Body of pancreas (tissue), 4 donors: ENCODE results near the gene RBM26. TPM values are rescaled to one million over a fixed set of nuclear protein-coding genes. Genes with fewer than 3 reads are reported as not detected.

Experiments
- ATAC-seq: fragments of 150-250 bp; one replicate; pipeline ENCODE4 v1.9.1; 2016
- DNase-seq, 4 donors: peaks; one replicate each; pipeline ENCODE4 v3.0.0-alpha.2; 2019
- H3K27ac ChIP-seq, 4 donors: fragments of 200-600 bp; sonication (generic); 1 replicate in 3 of 4; 2 replicates in 1 of 4; pipeline versions ENCODE4 v1.5.1 to v1.6.1; 2016 to 2019; ENCODE audit warnings: mild to moderate bottlenecking in 1 of 4, mixed read lengths in 1 of 4, moderate library complexity in 1 of 4
- H3K27me3 ChIP-seq, 2 donors: fragments of 200-600 bp; sonication (generic); one replicate each; pipeline ENCODE4 v1.6.0; 2016; ENCODE audit warnings: mild to moderate bottlenecking in 1 of 2
- H3K36me3 ChIP-seq, 2 donors: fragments of 200-600 bp; sonication (generic); replicated peaks in 1 of 2; 2 replicates each; pipeline ENCODE4 v1.5.1; 2016; ENCODE audit warnings: low read depth in 2 of 2; ENCODE audit not compliant: insufficient read depth in 1 of 2
- H3K4me1 ChIP-seq: fragments of 200-600 bp; sonication (generic); one replicate; pipeline ENCODE4 v1.6.0; 2016
- H3K4me3 ChIP-seq, 2 donors: fragments of 200-600 bp; sonication (generic); 1 replicate in 1 of 2; 2 replicates in 1 of 2; pipeline ENCODE4 v1.5.1; 2016 to 2019
- H3K9me3 ChIP-seq, 3 donors: fragments of 200-600 bp; sonication (generic); 1 replicate in 2 of 3; 2 replicates in 1 of 3; pipeline ENCODE4 v1.5.1; 2016
- POLR2A ChIP-seq, 3 donors: fragments of 450-650 bp; IDR thresholded peaks; one replicate each; pipeline ENCODE4 v1.6.1; 2016; ENCODE audit warnings: antibody characterized with exemption in 3 of 3, mild to moderate bottlenecking in 2 of 3
- WGBS, 2 donors: methylation state at CpG; one replicate each; pipeline ENCODE4 v1.1.5; 2017; 5-methylcytosine and 5-hydroxymethylcytosine counted together
- intact Hi-C: fragments of 100-400 bp; cut with DNase I; formaldehyde crosslinking; loops from one replicate; pipeline ENCODE4 v1.15.1; 2023
- total RNA-seq, 2 donors: library from RNA; depleted of rRNA; stranded (reverse); fragments of >200 nt; gene quantifications; one replicate each; pipeline ENCODE4 v1.1.0, GENCODE V29; 2016
- TF ChIP-seq, protein P1 (sequence below), 7 experiments: fragments of 450-650 bp in 4 of 7; fragments of 200-600 bp in 3 of 7; sonication (generic) in 3 of 7; IDR thresholded peaks; one replicate each; pipeline ENCODE4 v1.5.1; 2016 to 2019; ENCODE audit warnings: antibody characterized with exemption in 7 of 7

The RBM26 gene
- total RNA-seq = 10 to 100 TPM; 32.3 to 38.1 TPM

DNA sequence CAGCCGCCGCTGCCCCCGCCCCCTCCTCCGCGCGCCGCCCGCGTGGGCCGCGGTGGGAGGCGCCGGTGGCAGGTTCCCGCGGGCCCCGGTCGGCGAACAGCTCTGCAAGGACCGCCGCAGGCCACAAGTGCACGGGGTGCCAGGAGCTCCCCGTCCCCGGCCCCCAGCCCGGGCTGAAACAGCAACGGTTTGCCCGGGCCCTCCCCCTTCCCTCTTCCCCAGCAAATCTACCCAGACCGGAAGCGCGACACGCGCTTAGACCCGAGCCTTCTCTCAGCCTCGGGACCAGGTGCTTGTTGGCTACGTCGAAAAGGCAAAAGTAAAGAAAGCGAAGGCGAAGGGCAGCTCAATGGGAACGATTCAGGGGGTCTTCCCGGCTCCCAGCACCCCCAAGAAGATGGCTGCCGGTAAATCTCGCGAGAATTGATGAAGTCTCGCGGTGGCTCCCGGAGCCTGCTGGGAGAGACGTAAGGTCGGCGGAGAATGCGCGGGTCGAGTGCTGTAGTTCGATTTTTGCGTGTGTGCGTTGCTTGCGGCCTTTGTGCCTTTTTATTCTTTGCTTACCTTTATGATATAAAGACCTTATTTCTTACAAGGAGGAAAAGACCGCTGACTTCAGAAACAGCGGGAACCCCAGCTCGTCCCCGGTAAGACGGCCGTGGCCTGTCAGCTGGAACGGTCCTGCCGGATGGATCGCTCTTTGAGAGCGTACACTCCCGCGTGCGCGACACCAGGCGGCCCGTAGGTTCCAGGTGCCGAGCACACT, at the start of gene RBM26:
Gene RBM26 (minus strand): TSS at position 425 of the 766 bp plus-strand sequence. CDS start 481 bp downstream, outside the sequence.
- Histone ChIP-seq H3K27ac (peak within 1 kb of the TSS; percentile 90 to 94 (median 92)), H3K4me3 (peak within 1 kb of the TSS; percentile 75 to 92), H3K27me3 (no peaks in the 10 kb centered on the region), H3K4me1 (peaks cover 57% of the 10 kb centered on the region), H3K9me3 (no peaks in the 10 kb centered on the region), H3K36me3 (no peaks in the 10 kb centered on the region)
- intact Hi-C loops = no loop called here
- DNase-seq = peak; percentile 93 to 94 (median 94)
- whole genome bisulfite sequencing, 2 donors = 1% methylated on average over 46 to 72 of the region's 72 CpGs
- peak; percentile 94 for ATAC-seq
- TF ChIP-seq, protein P1, sequence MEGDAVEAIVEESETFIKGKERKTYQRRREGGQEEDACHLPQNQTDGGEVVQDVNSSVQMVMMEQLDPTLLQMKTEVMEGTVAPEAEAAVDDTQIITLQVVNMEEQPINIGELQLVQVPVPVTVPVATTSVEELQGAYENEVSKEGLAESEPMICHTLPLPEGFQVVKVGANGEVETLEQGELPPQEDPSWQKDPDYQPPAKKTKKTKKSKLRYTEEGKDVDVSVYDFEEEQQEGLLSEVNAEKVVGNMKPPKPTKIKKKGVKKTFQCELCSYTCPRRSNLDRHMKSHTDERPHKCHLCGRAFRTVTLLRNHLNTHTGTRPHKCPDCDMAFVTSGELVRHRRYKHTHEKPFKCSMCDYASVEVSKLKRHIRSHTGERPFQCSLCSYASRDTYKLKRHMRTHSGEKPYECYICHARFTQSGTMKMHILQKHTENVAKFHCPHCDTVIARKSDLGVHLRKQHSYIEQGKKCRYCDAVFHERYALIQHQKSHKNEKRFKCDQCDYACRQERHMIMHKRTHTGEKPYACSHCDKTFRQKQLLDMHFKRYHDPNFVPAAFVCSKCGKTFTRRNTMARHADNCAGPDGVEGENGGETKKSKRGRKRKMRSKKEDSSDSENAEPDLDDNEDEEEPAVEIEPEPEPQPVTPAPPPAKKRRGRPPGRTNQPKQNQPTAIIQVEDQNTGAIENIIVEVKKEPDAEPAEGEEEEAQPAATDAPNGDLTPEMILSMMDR (IDR thresholded peaks at IDR 0.05) = peak in 4 of 7 experiments; percentile 19 to 48 (median 37)
- TF ChIP-seq POLR2A (IDR thresholded peaks at IDR 0.05) = peak; percentile 34 to 84 (median 82)

- Histone ChIP-seq H3K4me1 (no peaks in the 10 kb centered on the region), H3K27me3 (no peaks in the 10 kb centered on the region), H3K36me3 (no peaks in the 10 kb centered on the region), H3K9me3 (no peaks in the 10 kb centered on the region), H3K4me3 (no peak overlapping the region), H3K27ac (no peak overlapping the region)
- intact Hi-C loops = no loop called here
- ATAC-seq (no peak), DNase-seq (no peak)
- 91% methylated on average over 7 of the region's 7 CpGs for WGBS, 2 donors
- TF ChIP-seq POLR2A (IDR thresholded peaks at IDR 0.05) = no peak
- TF ChIP-seq, protein P1 (IDR thresholded peaks at IDR 0.05) = no peak
These were observed 49.3 kb upstream of the RBM26 start for GRCh38 chr13:79455331-79455730.

- no peak for ATAC-seq
- intact Hi-C loops = no loop called here
- DNase-seq = no peak
- no peak overlapping the region for H3K4me3 ChIP-seq
- 56 to 65% methylated on average over 3 of the region's 3 CpGs for WGBS, 2 donors
- no peaks in the 10 kb centered on the region for H3K27me3 ChIP-seq
- H3K27ac ChIP-seq = no peak overlapping the region
- no peaks in the 10 kb centered on the region for H3K36me3 ChIP-seq
- H3K9me3 ChIP-seq = no peaks in the 10 kb centered on the region
- TF ChIP-seq POLR2A (IDR thresholded peaks at IDR 0.05) = no peak
- TF ChIP-seq, protein P1 (IDR thresholded peaks at IDR 0.05) = no peak
- no peaks in the 10 kb centered on the region for H3K4me1 ChIP-seq
These were observed 46.3 kb upstream of the RBM26 start for GRCh38 chr13:79452239-79452913.

GRCh38 chr13:79451500-79451962, 45.5 kb upstream of the RBM26 start:
- no peak for TF ChIP-seq POLR2A (IDR thresholded peaks at IDR 0.05)
- TF ChIP-seq, protein P1 (IDR thresholded peaks at IDR 0.05) = no peak
- intact Hi-C loops = no loop called here
- DNase-seq = peak in 2 of 4 donors; percentile 18 to 25

More at GRCh38 chr13:79451500-79451962, 45.5 kb upstream of the RBM26 start:
- 48 to 51% methylated on average over 3 of the region's 3 CpGs for WGBS, 2 donors
- Histone ChIP-seq H3K9me3 (no peaks in the 10 kb centered on the region), H3K36me3 (no peaks in the 10 kb centered on the region), H3K4me1 (no peaks in the 10 kb centered on the region), H3K4me3 (no peak overlapping the region), H3K27me3 (no peaks in the 10 kb centered on the region), H3K27ac (no peak overlapping the region)
- no peak for ATAC-seq
